ENCODE results near the gene NPRL2.

The NPRL2 gene

GRCh38 chr3:50299638-50299928 is 51.0 kb downstream of the NPRL2 start:
- intact Hi-C loops (cut with DNase I) = no loop called here
- no peak for DNase-seq

- peak; percentile 98 to 100 (median 100) for DNase-seq
- intact Hi-C loops (cut with DNase I) = no loop called here
These were observed 51.5 kb downstream of the NPRL2 start, which contains the start of the genes HYAL3 and NAA80 for GRCh38 chr3:50298836-50299637. Gene HYAL3, minus strand, starts transcription at chr3:50299405. Its CDS starts 3,803 bp downstream, at chr3:50295602. Gene NAA80, minus strand, starts transcription at chr3:50299405. Its CDS starts 1,942 bp downstream, at chr3:50297463.

GRCh38 chr3:50297896-50298725 is 52.5 kb downstream of the NPRL2 start:
- intact Hi-C loops (cut with DNase I) = no loop called here
- DNase-seq = peak in 2 of 42 donors; percentile 20

- no peak for DNase-seq
- intact Hi-C loops (cut with DNase I) = no loop called here
These were observed 53.2 kb downstream of the NPRL2 start for GRCh38 chr3:50297384-50297775.

Data from head of caudate nucleus (tissue), 42 donors.